ENCODE measurements around the gene GRIN2B.

GRIN2B gene

GRCh38 chr12:13957576-13957975 lies 23.8 kb downstream of the GRIN2B start:
- DNase-seq (ENCODE audit: low read depth, low spot score): no peak

- DNase-seq (ENCODE audit: low read depth, low spot score): no peak
Measured at GRCh38 chr12:13956060-13956590, 25.3 kb downstream of the GRIN2B start.

- no peak for DNase-seq (ENCODE audit: low read depth, low spot score)
Measured at GRCh38 chr12:13952096-13952495, 29.3 kb downstream of the GRIN2B start.

- DNase-seq (ENCODE audit: low read depth, low spot score): no peak
Measured at GRCh38 chr12:13950502-13950901, 30.9 kb downstream of the GRIN2B start.

- no peak for DNase-seq (ENCODE audit: low read depth, low spot score)
Measured at GRCh38 chr12:13948621-13949020, 32.8 kb downstream of the GRIN2B start.

- DNase-seq (ENCODE audit: low read depth, low spot score): no peak
Measured at GRCh38 chr12:13947276-13947946, 34.0 kb downstream of the GRIN2B start.

GRCh38 chr12:13945641-13946040 lies 35.8 kb downstream of the GRIN2B start:
- no peak for DNase-seq (ENCODE audit: low read depth, low spot score)

- DNase-seq (ENCODE audit: low read depth, low spot score): no peak
Measured at GRCh38 chr12:13945236-13945635, 36.2 kb downstream of the GRIN2B start.

GRCh38 chr12:13942826-13943225 lies 38.6 kb downstream of the GRIN2B start:
- DNase-seq (ENCODE audit: low read depth, low spot score): no peak

GRCh38 chr12:13941258-13942249 lies 39.8 kb downstream of the GRIN2B start:
- no peak for DNase-seq (ENCODE audit: low read depth, low spot score)

GRCh38 chr12:13940335-13940865 lies 41.0 kb downstream of the GRIN2B start:
- DNase-seq (ENCODE audit: low read depth, low spot score): no peak

- no peak for DNase-seq (ENCODE audit: low read depth, low spot score)
Measured at GRCh38 chr12:13937735-13938134, 43.7 kb downstream of the GRIN2B start.

- DNase-seq (ENCODE audit: low read depth, low spot score): no peak
Measured at GRCh38 chr12:13935169-13935568, 46.2 kb downstream of the GRIN2B start.
